Endothelial cell (in vitro differentiated cells): ENCODE results near the gene HNRNPLL. TPM values are rescaled to one million over a fixed set of nuclear protein-coding genes. Genes with fewer than 3 reads are reported as not detected.

ENCODE experiments used
- DNase-seq: peaks from one replicate; pipeline ENCODE4 v3.0.0; 2021; ENCODE audit warnings: low spot score
- H3K27ac Mint-ChIP-seq: one replicate; pipeline ENCODE4 v1.8.0; 2021; ENCODE audit warnings: mixed read lengths, inconsistent platforms; ENCODE audit not compliant: unreplicated experiment
- H3K27me3 Mint-ChIP-seq: one replicate; pipeline ENCODE4 v1.8.0; 2021; ENCODE audit warnings: mild to moderate bottlenecking, moderate library complexity, mixed read lengths, inconsistent platforms; ENCODE audit not compliant: unreplicated experiment
- H3K36me3 Mint-ChIP-seq: one replicate; pipeline ENCODE4 v1.8.0; 2021; ENCODE audit warnings: mild to moderate bottlenecking, low read depth, mixed read lengths, inconsistent platforms; ENCODE audit not compliant: unreplicated experiment
- H3K4me1 Mint-ChIP-seq: one replicate; pipeline ENCODE4 v1.8.0; 2021; ENCODE audit warnings: mild to moderate bottlenecking, mixed read lengths, inconsistent platforms; ENCODE audit not compliant: unreplicated experiment
- H3K4me3 Mint-ChIP-seq: one replicate; pipeline ENCODE4 v1.8.0; 2021; ENCODE audit warnings: mild to moderate bottlenecking, mixed read lengths, inconsistent platforms; ENCODE audit not compliant: unreplicated experiment
- H3K9me3 Mint-ChIP-seq: one replicate; pipeline ENCODE4 v1.8.0; 2021; ENCODE audit warnings: mixed read lengths, inconsistent platforms; ENCODE audit not compliant: unreplicated experiment
- CTCF ChIP-seq: fragments of 200-600 bp; sonication (generic); IDR thresholded peaks from one replicate; pipeline ENCODE4 v1.5.0; 2021; ENCODE audit warnings: antibody characterized with exemption; ENCODE audit not compliant: unreplicated experiment
- total RNA-seq: library from RNA; stranded (reverse); fragmentation: NEBNext Ultra II Directional; extraction: Animal tissue kit (Norgen Biotek cat#: 25700); gene quantifications from one replicate; pipeline ENCODE4 v1.2.1, GENCODE V29; 2021; ENCODE audit not compliant: unreplicated experiment

Gene HNRNPLL
- total RNA-seq, 1 donor from 2014 or later, result 57.1 TPM

- H3K27me3 Mint-ChIP-seq, result no peaks in the 10 kb centered on the region
- H3K36me3 Mint-ChIP-seq, result peaks cover 3% of the 10 kb centered on the region
- H3K4me3 Mint-ChIP-seq, result no peak overlapping the region
- DNase-seq, result no peak
- H3K9me3 Mint-ChIP-seq, result no peaks in the 10 kb centered on the region
- no peak overlapping the region for H3K27ac Mint-ChIP-seq
- H3K4me1 Mint-ChIP-seq, result no peaks in the 10 kb centered on the region
- no peak for TF ChIP-seq CTCF
Observed at GRCh38 chr2:38635139-38635538, 32.4 kb upstream of the HNRNPLL start.

- Mint-ChIP-seq H3K9me3 (no peaks in the 10 kb centered on the region), H3K4me3 (no peak overlapping the region), H3K27me3 (no peaks in the 10 kb centered on the region), H3K36me3 (peaks cover 3% of the 10 kb centered on the region), H3K27ac (no peak overlapping the region), H3K4me1 (no peaks in the 10 kb centered on the region)
- no peak for DNase-seq
- no peak for TF ChIP-seq CTCF
Observed at GRCh38 chr2:38634684-38635083, 32.0 kb upstream of the HNRNPLL start.

GRCh38 chr2:38633895-38634294, 31.2 kb upstream of the HNRNPLL start:
- no peak overlapping the region for H3K4me3 Mint-ChIP-seq
- H3K27me3 Mint-ChIP-seq, result no peaks in the 10 kb centered on the region
- DNase-seq, result no peak
- no peaks in the 10 kb centered on the region for H3K9me3 Mint-ChIP-seq
- no peak overlapping the region for H3K27ac Mint-ChIP-seq
- H3K4me1 Mint-ChIP-seq, result no peaks in the 10 kb centered on the region
- no peak for TF ChIP-seq CTCF
- H3K36me3 Mint-ChIP-seq, result peaks cover 3% of the 10 kb centered on the region

GRCh38 chr2:38632980-38633379, 30.3 kb upstream of the HNRNPLL start:
- H3K27me3 Mint-ChIP-seq, result no peaks in the 10 kb centered on the region
- H3K4me1 Mint-ChIP-seq, result no peaks in the 10 kb centered on the region
- TF ChIP-seq CTCF, result no peak
- no peak overlapping the region for H3K4me3 Mint-ChIP-seq
- H3K9me3 Mint-ChIP-seq, result no peaks in the 10 kb centered on the region
- no peak overlapping the region for H3K27ac Mint-ChIP-seq
- no peak for DNase-seq
- H3K36me3 Mint-ChIP-seq, result peaks cover 3% of the 10 kb centered on the region

- no peak overlapping the region for H3K4me3 Mint-ChIP-seq
- H3K27me3 Mint-ChIP-seq, result no peaks in the 10 kb centered on the region
- TF ChIP-seq CTCF, result no peak
- H3K27ac Mint-ChIP-seq, result no peak overlapping the region
- H3K36me3 Mint-ChIP-seq, result peaks cover 3% of the 10 kb centered on the region
- no peaks in the 10 kb centered on the region for H3K9me3 Mint-ChIP-seq
- no peaks in the 10 kb centered on the region for H3K4me1 Mint-ChIP-seq
- no peak for DNase-seq
Observed at GRCh38 chr2:38631976-38632375, 29.2 kb upstream of the HNRNPLL start.
